WTC11 (cell line): ENCODE results near the gene MED12L. TPM values are rescaled to one million over a fixed set of nuclear protein-coding genes. Genes with fewer than 3 reads are reported as not detected.

ENCODE experiments used
- ATAC-seq: fragments of 200-7000 bp; cut with Tn5 transposase; 2 replicates; pipeline ENCODE4 v1.10.0; 2021; ENCODE audit warnings: mild to moderate bottlenecking, moderate library complexity
- CTCF ChIA-PET: fragments of 300-600 bp; sonication (Branson Sonifier 250); formaldehyde crosslinking; loops from one replicate; lab custom pipeline; 2021; ENCODE audit warnings: antibody characterized with exemption; lab: Charles Lee
- POLR2A ChIA-PET: fragments of 350-600 bp; sonication (Branson Sonifier 250); formaldehyde crosslinking; loops from one replicate; lab custom pipeline; 2021; ENCODE audit warnings: antibody characterized with exemption; lab: Charles Lee
- DNase-seq: peaks from one replicate; pipeline ENCODE4 v3.0.0; 2021; ENCODE audit warnings: low spot score
- H3K27ac Mint-ChIP-seq: 2 replicates; pipeline ENCODE4 v1.8.0; 2021; ENCODE audit warnings: mixed read lengths
- H3K27me3 Mint-ChIP-seq: 2 replicates; pipeline ENCODE4 v1.8.0; 2021; ENCODE audit warnings: low read depth, mild to moderate bottlenecking, moderate library complexity, mixed read lengths
- H3K36me3 Mint-ChIP-seq: 2 replicates; pipeline ENCODE4 v1.8.0; 2021; ENCODE audit warnings: mixed read lengths
- H3K4me1 Mint-ChIP-seq: 2 replicates; pipeline ENCODE4 v1.8.0; 2022; ENCODE audit warnings: mixed read lengths
- H3K4me3 Mint-ChIP-seq: 2 replicates; pipeline ENCODE4 v1.8.0; 2021; ENCODE audit warnings: mild to moderate bottlenecking, moderate library complexity, mixed read lengths
- H3K9me3 Mint-ChIP-seq: 2 replicates; pipeline ENCODE4 v1.8.0; 2021; ENCODE audit warnings: mixed read lengths
- ATF6 ChIP-seq: sonication (generic); formaldehyde crosslinking; IDR thresholded peaks from 2 replicates; pipeline ENCODE4 v1.8.1; 2023; ENCODE audit warnings: mild to moderate bottlenecking, missing genetic modification reagents
- CTCF ChIP-seq: fragments of 200-600 bp; IDR thresholded peaks from 2 replicates; pipeline ENCODE4 v1.8.0; 2022; ENCODE audit warnings: antibody characterized with exemption
- FOXP1 ChIP-seq: sonication (generic); formaldehyde crosslinking; IDR thresholded peaks from 2 replicates; pipeline ENCODE4 v1.8.0; 2022; ENCODE audit warnings: missing genetic modification reagents, mild to moderate bottlenecking, moderate library complexity, borderline replicate concordance
- GTF2I ChIP-seq: fragments of 250-450 bp; sonication (Bioruptor Pico); conservative IDR thresholded peaks from 2 replicates; pipeline ENCODE4 v1.4.0; 2021; ENCODE audit warnings: mild to moderate bottlenecking
- NFYB ChIP-seq: sonication (generic); formaldehyde crosslinking; conservative IDR thresholded peaks from 2 replicates; pipeline ENCODE4 v1.8.0; 2022; ENCODE audit warnings: low read depth, missing genetic modification reagents
- PRRX2 ChIP-seq: fragments of 250-450 bp; sonication (Bioruptor Pico); IDR thresholded peaks from 2 replicates; pipeline ENCODE4 v1.8.0; 2021; ENCODE audit warnings: mild to moderate bottlenecking
- SOX15 ChIP-seq: fragments of 250-450 bp; sonication (Bioruptor Pico); IDR thresholded peaks from 2 replicates; pipeline ENCODE4 v1.9.0; 2021; ENCODE audit warnings: mild to moderate bottlenecking
- SP1 ChIP-seq: sonication (generic); formaldehyde crosslinking; conservative IDR thresholded peaks from 2 replicates; pipeline ENCODE4 v1.8.1; 2022; ENCODE audit warnings: missing genetic modification reagents
- TEAD1 ChIP-seq: sonication (generic); formaldehyde crosslinking; IDR thresholded peaks from 2 replicates; pipeline ENCODE4 v1.8.0; 2022; ENCODE audit warnings: mild to moderate bottlenecking, missing genetic modification reagents
- ZNF219 ChIP-seq: sonication (generic); formaldehyde crosslinking; IDR thresholded peaks from 2 replicates; pipeline ENCODE4 v1.8.0; 2023; ENCODE audit warnings: missing genetic modification reagents, mild to moderate bottlenecking, borderline replicate concordance
- ZNF232 ChIP-seq: sonication (generic); formaldehyde crosslinking; IDR thresholded peaks from 2 replicates; pipeline ENCODE4 v1.8.0; 2022; ENCODE audit warnings: mild to moderate bottlenecking, missing genetic modification reagents
- ZNF317 ChIP-seq: sonication (generic); formaldehyde crosslinking; IDR thresholded peaks from 2 replicates; pipeline ENCODE4 v1.8.1; 2023; ENCODE audit warnings: low read depth, mild to moderate bottlenecking, moderate library complexity, missing genetic modification reagents, borderline replicate concordance
- ZNF416 ChIP-seq: fragments of 250-450 bp; sonication (Bioruptor Pico); IDR thresholded peaks from 2 replicates; pipeline ENCODE4 v1.9.0; 2021; ENCODE audit warnings: mild to moderate bottlenecking, inconsistent platforms
- ZNF425 ChIP-seq: fragments of 250-450 bp; sonication (Bioruptor Pico); conservative IDR thresholded peaks from 2 replicates; pipeline ENCODE4 v1.9.0; 2021; ENCODE audit warnings: mild to moderate bottlenecking
- total RNA-seq: library from RNA; stranded (reverse); gene quantifications from 3 replicates; pipeline ENCODE4 v1.2.3, GENCODE V29; 2021
- TF ChIP-seq, protein P1 (sequence below): sonication (generic); formaldehyde crosslinking; IDR thresholded peaks from 2 replicates; pipeline ENCODE4 v1.8.1; 2022; ENCODE audit warnings: low read depth, missing genetic modification reagents, borderline replicate concordance
- TF ChIP-seq, protein P2 (sequence below): sonication (generic); formaldehyde crosslinking; IDR thresholded peaks from 2 replicates; pipeline ENCODE4 v1.8.0; 2023; ENCODE audit warnings: missing genetic modification reagents, mild to moderate bottlenecking, borderline replicate concordance
- TF ChIP-seq, protein P3 (sequence below): sonication (generic); formaldehyde crosslinking; IDR thresholded peaks from 2 replicates; pipeline ENCODE4 v1.8.0; 2023; ENCODE audit warnings: mild to moderate bottlenecking, missing genetic modification reagents

MED12L gene
- total RNA-seq, 1 experiment from 2014 or later, result 27.4 TPM

DNA sequence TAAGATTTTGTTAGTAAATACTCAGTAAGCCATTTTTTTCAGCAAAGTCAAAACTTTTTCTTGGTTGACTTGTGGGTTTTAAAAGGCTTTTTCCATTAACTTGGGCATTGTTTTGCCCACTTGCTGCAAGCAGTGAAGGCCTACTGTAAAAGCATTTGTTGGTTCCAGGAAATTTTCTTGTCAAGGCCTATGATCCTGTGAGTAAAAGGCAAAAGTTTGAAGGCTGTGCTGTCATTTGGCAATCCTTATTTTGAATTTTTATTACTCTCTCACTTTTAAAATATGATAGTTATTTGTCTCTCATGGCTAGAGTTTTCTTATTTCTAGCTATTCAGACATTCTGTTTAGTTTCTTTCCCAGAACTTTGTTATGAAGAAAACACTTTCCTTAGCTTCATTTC, 286.1 kb downstream of the MED12L start (continued):
- TF ChIP-seq ZNF317 (no peak), ZNF219 (no peak), ZNF232 (CRISPR knock-in tag) (no peak), CTCF (no peak), SOX15 (no peak), FOXP1 (CRISPR knock-in tag) (no peak), TEAD1 (no peak), PRRX2 (no peak), ATF6 (CRISPR knock-in tag) (no peak)
- TF ChIP-seq, protein P1, sequence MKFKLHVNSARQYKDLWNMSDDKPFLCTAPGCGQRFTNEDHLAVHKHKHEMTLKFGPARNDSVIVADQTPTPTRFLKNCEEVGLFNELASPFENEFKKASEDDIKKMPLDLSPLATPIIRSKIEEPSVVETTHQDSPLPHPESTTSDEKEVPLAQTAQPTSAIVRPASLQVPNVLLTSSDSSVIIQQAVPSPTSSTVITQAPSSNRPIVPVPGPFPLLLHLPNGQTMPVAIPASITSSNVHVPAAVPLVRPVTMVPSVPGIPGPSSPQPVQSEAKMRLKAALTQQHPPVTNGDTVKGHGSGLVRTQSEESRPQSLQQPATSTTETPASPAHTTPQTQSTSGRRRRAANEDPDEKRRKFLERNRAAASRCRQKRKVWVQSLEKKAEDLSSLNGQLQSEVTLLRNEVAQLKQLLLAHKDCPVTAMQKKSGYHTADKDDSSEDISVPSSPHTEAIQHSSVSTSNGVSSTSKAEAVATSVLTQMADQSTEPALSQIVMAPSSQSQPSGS, result no peak

- H3K4me1 Mint-ChIP-seq, result peaks cover under 1% of the 10 kb centered on the region; the same call in 1 of the 2 replicates
- H3K27me3 Mint-ChIP-seq, result no peaks in the 10 kb centered on the region
- no peak overlapping the region for H3K4me3 Mint-ChIP-seq
- ATAC-seq (no peak), DNase-seq (no peak)
- ChIA-PET POLR2A (no interaction called here), CTCF (no interaction called here)
- no peak overlapping the region for H3K27ac Mint-ChIP-seq
- no peaks in the 10 kb centered on the region for H3K9me3 Mint-ChIP-seq
- peaks cover 3% of the 10 kb centered on the region; the same call in 1 of the 2 replicates for H3K36me3 Mint-ChIP-seq
- TF ChIP-seq, protein P2, sequence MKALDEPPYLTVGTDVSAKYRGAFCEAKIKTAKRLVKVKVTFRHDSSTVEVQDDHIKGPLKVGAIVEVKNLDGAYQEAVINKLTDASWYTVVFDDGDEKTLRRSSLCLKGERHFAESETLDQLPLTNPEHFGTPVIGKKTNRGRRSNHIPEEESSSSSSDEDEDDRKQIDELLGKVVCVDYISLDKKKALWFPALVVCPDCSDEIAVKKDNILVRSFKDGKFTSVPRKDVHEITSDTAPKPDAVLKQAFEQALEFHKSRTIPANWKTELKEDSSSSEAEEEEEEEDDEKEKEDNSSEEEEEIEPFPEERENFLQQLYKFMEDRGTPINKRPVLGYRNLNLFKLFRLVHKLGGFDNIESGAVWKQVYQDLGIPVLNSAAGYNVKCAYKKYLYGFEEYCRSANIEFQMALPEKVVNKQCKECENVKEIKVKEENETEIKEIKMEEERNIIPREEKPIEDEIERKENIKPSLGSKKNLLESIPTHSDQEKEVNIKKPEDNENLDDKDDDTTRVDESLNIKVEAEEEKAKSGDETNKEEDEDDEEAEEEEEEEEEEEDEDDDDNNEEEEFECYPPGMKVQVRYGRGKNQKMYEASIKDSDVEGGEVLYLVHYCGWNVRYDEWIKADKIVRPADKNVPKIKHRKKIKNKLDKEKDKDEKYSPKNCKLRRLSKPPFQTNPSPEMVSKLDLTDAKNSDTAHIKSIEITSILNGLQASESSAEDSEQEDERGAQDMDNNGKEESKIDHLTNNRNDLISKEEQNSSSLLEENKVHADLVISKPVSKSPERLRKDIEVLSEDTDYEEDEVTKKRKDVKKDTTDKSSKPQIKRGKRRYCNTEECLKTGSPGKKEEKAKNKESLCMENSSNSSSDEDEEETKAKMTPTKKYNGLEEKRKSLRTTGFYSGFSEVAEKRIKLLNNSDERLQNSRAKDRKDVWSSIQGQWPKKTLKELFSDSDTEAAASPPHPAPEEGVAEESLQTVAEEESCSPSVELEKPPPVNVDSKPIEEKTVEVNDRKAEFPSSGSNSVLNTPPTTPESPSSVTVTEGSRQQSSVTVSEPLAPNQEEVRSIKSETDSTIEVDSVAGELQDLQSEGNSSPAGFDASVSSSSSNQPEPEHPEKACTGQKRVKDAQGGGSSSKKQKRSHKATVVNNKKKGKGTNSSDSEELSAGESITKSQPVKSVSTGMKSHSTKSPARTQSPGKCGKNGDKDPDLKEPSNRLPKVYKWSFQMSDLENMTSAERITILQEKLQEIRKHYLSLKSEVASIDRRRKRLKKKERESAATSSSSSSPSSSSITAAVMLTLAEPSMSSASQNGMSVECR (CRISPR knock-in tag), result no peak
- TF ChIP-seq GTF2I (CRISPR knock-in tag) (no peak), SP1 (CRISPR knock-in tag) (no peak), ZNF416 (CRISPR knock-in tag) (no peak), ZNF425 (CRISPR knock-in tag) (no peak), NFYB (CRISPR knock-in tag) (no peak), ZNF317 (no peak), ZNF232 (CRISPR knock-in tag) (no peak), FOXP1 (CRISPR knock-in tag) (no peak)
- TF ChIP-seq, protein P3, sequence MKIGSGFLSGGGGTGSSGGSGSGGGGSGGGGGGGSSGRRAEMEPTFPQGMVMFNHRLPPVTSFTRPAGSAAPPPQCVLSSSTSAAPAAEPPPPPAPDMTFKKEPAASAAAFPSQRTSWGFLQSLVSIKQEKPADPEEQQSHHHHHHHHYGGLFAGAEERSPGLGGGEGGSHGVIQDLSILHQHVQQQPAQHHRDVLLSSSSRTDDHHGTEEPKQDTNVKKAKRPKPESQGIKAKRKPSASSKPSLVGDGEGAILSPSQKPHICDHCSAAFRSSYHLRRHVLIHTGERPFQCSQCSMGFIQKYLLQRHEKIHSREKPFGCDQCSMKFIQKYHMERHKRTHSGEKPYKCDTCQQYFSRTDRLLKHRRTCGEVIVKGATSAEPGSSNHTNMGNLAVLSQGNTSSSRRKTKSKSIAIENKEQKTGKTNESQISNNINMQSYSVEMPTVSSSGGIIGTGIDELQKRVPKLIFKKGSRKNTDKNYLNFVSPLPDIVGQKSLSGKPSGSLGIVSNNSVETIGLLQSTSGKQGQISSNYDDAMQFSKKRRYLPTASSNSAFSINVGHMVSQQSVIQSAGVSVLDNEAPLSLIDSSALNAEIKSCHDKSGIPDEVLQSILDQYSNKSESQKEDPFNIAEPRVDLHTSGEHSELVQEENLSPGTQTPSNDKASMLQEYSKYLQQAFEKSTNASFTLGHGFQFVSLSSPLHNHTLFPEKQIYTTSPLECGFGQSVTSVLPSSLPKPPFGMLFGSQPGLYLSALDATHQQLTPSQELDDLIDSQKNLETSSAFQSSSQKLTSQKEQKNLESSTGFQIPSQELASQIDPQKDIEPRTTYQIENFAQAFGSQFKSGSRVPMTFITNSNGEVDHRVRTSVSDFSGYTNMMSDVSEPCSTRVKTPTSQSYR, result no peak
These were observed 286.8 kb downstream of the MED12L start for GRCh38 chr3:151372063-151372820.
